Loucy (cell line): ENCODE measurements around the gene EFNB2.

Source experiments
- EZH2phosphoT487 ChIP-seq: fragments of 200-600 bp; IDR thresholded peaks from 2 replicates; pipeline ENCODE4 v1.6.1; 2018; ENCODE audit warnings: antibody characterized with exemption, mild to moderate bottlenecking, moderate library complexity, borderline replicate concordance
- TF ChIP-seq, protein P1 (sequence below): fragments of 200-600 bp; sonication (generic); conservative IDR thresholded peaks from 2 replicates; pipeline ENCODE4 v1.5.1; 2014; ENCODE audit warnings: mild to moderate bottlenecking, antibody characterized with exemption, low read length

- TF ChIP-seq, protein P1, sequence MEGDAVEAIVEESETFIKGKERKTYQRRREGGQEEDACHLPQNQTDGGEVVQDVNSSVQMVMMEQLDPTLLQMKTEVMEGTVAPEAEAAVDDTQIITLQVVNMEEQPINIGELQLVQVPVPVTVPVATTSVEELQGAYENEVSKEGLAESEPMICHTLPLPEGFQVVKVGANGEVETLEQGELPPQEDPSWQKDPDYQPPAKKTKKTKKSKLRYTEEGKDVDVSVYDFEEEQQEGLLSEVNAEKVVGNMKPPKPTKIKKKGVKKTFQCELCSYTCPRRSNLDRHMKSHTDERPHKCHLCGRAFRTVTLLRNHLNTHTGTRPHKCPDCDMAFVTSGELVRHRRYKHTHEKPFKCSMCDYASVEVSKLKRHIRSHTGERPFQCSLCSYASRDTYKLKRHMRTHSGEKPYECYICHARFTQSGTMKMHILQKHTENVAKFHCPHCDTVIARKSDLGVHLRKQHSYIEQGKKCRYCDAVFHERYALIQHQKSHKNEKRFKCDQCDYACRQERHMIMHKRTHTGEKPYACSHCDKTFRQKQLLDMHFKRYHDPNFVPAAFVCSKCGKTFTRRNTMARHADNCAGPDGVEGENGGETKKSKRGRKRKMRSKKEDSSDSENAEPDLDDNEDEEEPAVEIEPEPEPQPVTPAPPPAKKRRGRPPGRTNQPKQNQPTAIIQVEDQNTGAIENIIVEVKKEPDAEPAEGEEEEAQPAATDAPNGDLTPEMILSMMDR = no peak
- no peak for TF ChIP-seq EZH2phosphoT487
These were observed 7.6 kb downstream of the EFNB2 start for GRCh38 chr13:106527826-106528225.
